Inflammatory macrophage treated with lipopolysaccharide for 1 hour (primary cell): ENCODE measurements around the gene COL4A2.
"Not testable (repeated sequence)": the region's sequence is repeated elsewhere in the genome, so short reads cannot be mapped to it uniquely, and the experiment has no call there.

Source experiments
- DNase-seq, 2 donors: peaks; one replicate each; pipeline ENCODE4 v3.0.0-alpha.2; 2020 to 2022

The COL4A2 gene

GRCh38 chr13:110483386-110483968 is 176.4 kb downstream of the COL4A2 start:
- DNase-seq, result peak in 1 of 2 donors; percentile 53

GRCh38 chr13:110484290-110485048 is 177.4 kb downstream of the COL4A2 start:
- DNase-seq, result no peak

DNA sequence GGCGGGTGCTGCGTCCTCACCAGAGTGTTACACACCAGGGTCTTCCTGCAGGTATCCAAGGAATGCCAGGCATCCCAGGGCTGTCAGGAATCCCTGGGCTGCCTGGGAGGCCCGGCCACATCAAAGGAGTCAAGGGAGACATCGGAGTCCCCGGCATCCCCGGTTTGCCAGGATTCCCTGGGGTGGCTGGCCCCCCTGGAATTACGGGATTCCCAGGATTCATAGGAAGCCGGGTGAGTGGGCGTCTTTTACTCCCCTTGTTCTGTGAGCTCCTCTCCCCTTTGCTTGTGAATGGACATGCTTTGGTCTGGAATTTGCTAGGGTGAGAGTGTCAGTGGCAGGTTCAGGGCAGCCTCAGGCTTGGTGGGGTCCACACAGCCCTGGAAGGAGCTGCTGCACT is 178.5 kb downstream of the COL4A2 start:
- DNase-seq, result no peak

- DNase-seq, result no peak
Measured at GRCh38 chr13:110486061-110486715, 179.1 kb downstream of the COL4A2 start.

- not testable (repeated sequence) for DNase-seq
Measured at GRCh38 chr13:110486880-110487279, 179.8 kb downstream of the COL4A2 start.

- DNase-seq, result no peak
Measured at GRCh38 chr13:110490009-110490770, 183.1 kb downstream of the COL4A2 start.

DNA sequence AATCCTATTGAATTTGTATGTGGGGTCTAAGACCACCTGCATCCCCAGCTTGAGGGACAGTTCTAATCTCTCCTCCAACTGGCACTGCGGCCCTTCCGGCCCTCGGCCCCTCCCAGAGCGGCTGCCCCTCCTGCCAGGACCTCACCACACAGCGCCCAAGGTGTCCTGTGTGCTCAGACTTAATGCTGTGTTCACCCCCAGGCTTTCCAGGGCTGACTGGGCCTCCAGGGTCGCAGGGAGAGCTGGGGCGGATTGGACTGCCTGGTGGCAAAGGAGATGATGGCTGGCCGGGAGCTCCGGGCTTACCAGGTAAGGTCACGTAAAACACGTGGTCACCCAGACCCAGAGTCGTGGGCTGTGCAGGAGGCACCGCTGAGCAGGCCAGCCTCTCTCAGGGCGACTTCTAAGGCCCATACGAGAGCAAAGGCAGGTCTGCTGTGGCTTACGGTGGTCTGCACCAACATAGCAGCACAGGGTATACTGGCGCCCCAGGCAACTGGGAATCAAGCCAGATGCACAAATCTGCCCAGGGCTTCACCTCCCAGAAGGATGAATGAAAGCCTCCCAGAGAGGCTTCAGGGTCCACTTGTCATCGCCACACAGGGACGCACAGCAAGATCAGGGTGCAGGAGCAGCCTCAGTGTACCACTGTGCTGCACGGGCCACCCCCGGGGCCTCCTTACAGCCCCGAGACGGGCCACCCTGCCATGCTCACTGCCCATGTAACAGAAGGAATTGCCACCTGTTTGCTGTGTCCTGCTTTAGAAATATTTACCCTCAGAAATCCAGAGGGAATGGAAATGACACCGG is 185.0 kb downstream of the COL4A2 start:
- no peak for DNase-seq

- DNase-seq, result no peak
Measured at GRCh38 chr13:110492679-110493593, 185.9 kb downstream of the COL4A2 start.

DNA sequence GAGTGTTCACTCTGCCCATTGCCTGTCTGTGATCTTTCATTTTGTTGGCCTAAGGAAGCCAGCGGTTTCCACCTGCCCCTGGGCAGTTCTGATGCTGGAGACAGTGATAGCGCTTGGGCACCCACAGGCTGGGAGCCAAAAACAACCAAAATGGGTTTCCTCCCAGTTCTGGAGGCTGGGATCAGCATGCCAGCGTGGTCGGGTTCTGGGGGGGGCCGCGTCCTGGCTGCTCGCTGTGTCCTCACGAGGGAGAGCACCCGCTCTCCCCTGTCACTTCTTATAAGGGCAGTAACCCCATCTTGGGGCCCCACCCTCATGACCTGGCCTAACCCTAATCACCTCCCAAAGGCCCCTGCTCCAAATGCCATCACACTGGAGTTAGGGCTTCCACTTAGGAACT is 186.5 kb downstream of the COL4A2 start:
- DNase-seq, result no peak

DNA sequence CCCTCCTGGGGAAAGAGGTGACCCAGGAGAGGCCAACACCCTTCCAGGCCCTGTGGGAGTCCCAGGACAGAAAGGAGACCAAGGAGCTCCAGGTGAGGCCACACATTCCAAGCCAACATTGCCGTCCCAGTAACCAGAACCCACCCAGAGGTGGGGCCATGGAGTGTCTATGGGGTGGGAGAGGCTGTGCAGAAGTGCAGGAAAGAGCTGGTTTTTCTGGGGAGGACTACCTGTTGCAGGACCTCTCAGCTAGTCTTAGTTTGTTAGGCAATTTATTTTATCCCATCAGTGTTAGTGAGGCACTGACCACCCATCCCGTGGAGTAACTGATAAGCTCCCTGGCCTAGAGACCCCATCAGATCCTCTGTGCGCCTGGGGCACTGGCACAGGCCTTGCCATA is 188.3 kb downstream of the COL4A2 start:
- DNase-seq, result no peak

DNA sequence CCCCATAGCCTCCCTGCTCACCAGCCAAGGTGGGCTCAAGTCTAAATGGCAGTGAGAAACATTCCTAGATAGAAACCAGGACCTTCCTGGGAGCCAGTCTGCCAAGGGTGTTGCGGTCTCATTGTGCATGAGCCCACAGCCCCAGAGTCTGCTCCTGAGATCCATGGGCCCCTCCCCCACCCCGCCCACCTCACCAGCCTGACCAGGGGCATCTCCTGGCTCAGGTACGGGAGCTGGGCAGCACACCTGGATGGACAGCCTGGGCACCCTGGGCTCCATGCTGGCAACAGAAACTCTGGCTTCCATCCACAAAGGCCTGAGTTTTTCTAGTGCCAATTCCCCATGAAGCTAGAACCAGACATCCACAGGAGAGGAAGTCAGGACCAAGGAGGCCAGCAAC is 188.8 kb downstream of the COL4A2 start:
- DNase-seq, result no peak

GRCh38 chr13:110496281-110496680 is 189.2 kb downstream of the COL4A2 start:
- DNase-seq, result no peak

GRCh38 chr13:110497003-110497402 is 189.9 kb downstream of the COL4A2 start:
- no peak for DNase-seq

GRCh38 chr13:110497896-110498295 is 190.8 kb downstream of the COL4A2 start:
- DNase-seq, result not testable (repeated sequence)

DNA sequence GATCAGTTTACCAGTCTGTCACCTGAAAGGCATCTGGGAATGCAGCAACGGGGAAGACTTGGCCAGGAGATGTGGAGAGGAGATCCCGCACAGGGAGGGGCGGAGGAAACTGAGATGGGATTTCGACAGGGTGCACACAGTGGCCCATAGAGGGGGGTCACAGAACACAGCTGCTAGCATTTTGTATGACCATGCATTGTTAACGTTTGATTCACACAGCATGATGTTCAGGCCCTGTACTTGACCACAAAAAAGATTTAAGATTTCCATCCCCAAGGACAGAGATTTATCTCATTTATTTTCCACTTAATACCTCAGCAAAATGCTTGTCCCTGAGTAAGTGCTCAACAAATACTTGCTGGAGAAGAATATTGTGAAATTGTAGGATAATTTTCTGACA is 191.2 kb downstream of the COL4A2 start:
- DNase-seq, result no peak

DNA sequence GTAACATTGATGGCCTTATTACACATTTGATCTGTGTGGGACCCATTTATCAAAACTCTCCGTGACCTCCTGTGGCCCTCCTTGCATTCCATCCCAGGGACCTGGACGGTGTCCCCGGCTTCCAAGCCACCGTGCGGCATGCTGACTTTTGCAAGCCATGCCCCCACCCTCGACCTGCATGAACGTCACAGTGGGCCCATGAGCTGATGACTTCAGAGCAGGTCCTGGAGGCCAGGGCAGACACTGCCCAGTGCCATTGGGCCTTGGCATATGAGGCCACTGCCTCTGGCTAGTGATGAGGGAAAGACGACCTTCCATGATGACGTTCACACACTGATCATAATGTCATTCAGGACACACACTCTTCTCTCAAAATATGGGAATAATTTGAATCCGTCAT is 191.7 kb downstream of the COL4A2 start:
- DNase-seq, result no peak

DNA sequence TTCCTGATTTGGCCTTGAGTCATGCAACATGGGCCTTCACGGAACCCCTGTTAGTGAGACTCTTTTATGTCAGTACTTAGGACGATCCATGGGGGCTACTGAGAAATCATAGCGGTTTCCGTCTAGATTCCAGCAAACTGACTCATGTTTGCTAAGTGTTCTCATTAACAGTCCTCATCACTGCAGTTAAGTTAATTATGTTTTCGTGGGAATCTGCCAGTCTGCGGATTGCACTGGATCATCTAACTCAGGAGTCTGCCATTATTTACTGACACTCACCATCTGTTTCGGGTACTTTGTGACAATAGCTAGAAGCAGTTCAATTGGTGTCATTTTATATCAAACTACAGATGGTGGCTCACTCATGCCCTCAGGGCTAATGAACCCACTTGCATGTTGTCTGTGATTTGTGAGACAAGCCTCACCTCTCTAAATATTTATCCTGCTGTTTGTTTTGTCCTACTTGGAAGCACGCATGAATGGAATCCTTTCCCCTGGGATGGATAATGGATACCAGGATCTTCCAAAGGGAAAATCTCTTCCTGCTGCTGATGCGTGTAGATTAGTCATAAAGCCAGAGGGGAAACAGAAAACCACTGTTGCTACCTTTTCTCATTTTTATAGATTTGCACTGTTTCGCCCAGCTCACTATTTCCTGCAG is 192.7 kb downstream of the COL4A2 start:
- DNase-seq, result no peak

- peak; percentile 34 to 77 for DNase-seq
Measured at GRCh38 chr13:110500341-110500740, 193.3 kb downstream of the COL4A2 start.

DNA sequence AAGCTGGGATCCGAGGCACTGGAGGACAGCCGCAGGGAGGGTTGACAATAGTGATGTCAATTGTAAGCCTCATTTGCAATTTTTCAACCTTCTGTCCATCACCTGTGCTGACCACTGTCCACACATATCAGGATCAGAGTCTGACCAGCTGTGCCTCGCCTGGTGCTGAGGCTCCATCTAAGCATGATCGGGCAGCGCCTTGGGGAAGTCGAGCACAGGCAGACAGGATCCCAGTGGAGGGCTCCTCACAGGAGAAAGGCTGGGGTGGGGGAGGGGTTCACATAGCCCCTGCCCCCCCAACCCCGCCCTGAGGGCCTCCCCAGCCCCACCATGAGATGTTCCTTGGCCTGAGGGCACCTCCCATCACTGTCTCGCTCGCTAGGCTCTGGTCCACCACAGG is 194.1 kb downstream of the COL4A2 start:
- DNase-seq, result no peak

DNA sequence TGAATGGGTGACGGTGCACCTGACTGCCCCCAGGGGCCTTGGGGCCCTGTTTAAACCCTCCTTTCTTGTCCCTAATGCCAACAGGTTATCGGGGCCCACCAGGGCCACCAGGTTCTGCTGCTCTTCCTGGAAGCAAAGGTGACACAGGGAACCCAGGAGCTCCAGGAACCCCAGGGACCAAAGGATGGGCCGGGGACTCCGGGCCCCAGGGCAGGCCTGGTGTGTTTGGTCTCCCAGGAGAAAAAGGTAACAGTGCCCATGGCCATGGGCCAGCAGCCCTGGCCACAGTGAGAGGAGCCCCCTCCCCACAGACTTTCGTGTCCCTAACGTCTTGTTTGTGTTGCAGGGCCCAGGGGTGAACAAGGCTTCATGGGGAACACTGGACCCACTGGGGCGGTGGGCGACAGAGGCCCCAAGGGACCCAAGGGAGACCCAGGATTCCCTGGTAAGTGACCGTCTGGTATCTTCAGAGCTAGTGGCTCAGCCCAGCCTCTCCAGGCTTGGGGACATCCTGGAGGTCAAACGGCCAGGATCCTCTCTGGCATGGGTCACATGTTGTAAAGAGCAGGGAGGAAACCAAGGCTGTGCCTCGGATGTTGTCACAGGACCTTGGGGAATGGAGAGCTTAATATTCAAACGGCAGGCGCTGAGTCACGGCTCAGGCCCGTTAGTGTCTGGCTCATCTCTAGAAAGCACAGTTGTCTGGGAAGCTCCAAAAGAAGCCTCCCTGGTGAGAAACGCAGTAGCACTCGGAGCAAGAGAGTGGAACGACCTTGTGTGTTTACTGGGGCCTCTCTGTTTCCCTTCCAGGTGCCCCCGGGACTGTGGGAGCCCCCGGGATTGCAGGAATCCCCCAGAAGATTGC is 196.2 kb downstream of the COL4A2 start:
- DNase-seq, result peak in 1 of 2 donors; percentile 44
